HG03342 (cell line): ENCODE results near the gene SUFU.
A peak's percentile ranks its signal among the peaks of the same experiment; 100 is the strongest.

Experiments
- ATAC-seq: cut with Tn5 transposase; IDR thresholded peaks from one replicate; pipeline ENCODE4 v1.9.1; 2021; ENCODE audit warnings: mild to moderate bottlenecking, moderate library complexity; ENCODE audit not compliant: unreplicated experiment

The SUFU gene

GRCh38 chr10:102546606-102547320, 43.0 kb downstream of the SUFU start:
- no peak for ATAC-seq

- ATAC-seq = no peak
These were observed 45.8 kb downstream of the SUFU start for GRCh38 chr10:102549549-102549948.

GRCh38 chr10:102550636-102551210, 47.0 kb downstream of the SUFU start:
- no peak for ATAC-seq

GRCh38 chr10:102552533-102552932, 48.8 kb downstream of the SUFU start:
- ATAC-seq = no peak

- no peak for ATAC-seq
These were observed 50.0 kb downstream of the SUFU start for GRCh38 chr10:102553771-102554170.

GRCh38 chr10:102554531-102554930, 50.8 kb downstream of the SUFU start:
- no peak for ATAC-seq

GRCh38 chr10:102555781-102556328, 52.1 kb downstream of the SUFU start:
- no peak for ATAC-seq

- ATAC-seq = no peak
These were observed 53.8 kb downstream of the SUFU start for GRCh38 chr10:102557569-102557968.

- ATAC-seq = no peak
These were observed 56.0 kb downstream of the SUFU start for GRCh38 chr10:102559764-102560163.

GRCh38 chr10:102564209-102564834, 60.5 kb downstream of the SUFU start:
- no peak for ATAC-seq

GRCh38 chr10:102565793-102566192, 62.0 kb downstream of the SUFU start:
- no peak for ATAC-seq

GRCh38 chr10:102578782-102579181, 75.0 kb downstream of the SUFU start:
- no peak for ATAC-seq

GRCh38 chr10:102579328-102579727, 75.6 kb downstream of the SUFU start:
- no peak for ATAC-seq

GRCh38 chr10:102580230-102580629, 76.5 kb downstream of the SUFU start:
- ATAC-seq = no peak

GRCh38 chr10:102581401-102581800, 77.6 kb downstream of the SUFU start:
- ATAC-seq = no peak

- no peak for ATAC-seq
These were observed 78.3 kb downstream of the SUFU start for GRCh38 chr10:102581981-102582580.

GRCh38 chr10:102583435-102584417, 80.0 kb downstream of the SUFU start:
- ATAC-seq = peak; percentile 71

GRCh38 chr10:102585026-102585425, 81.3 kb downstream of the SUFU start:
- no peak for ATAC-seq

GRCh38 chr10:102586858-102587257, 83.1 kb downstream of the SUFU start:
- ATAC-seq = no peak

GRCh38 chr10:102588875-102589274, 85.1 kb downstream of the SUFU start:
- ATAC-seq = no peak
